ENCODE measurements around the gene SLC25A5.
A peak's percentile ranks its signal among the peaks of the same experiment; 100 is the strongest.

The SLC25A5 gene

GRCh38 chrX:119505945-119506344 is 37.7 kb downstream of the SLC25A5 start:
- DNase-seq (ENCODE audit: extremely low read depth, low read depth) = no peak
- H3K4me3 ChIP-seq (replicated peaks; ENCODE audit: low read depth, low read length) = no peak overlapping the region
- TF ChIP-seq, protein P1, sequence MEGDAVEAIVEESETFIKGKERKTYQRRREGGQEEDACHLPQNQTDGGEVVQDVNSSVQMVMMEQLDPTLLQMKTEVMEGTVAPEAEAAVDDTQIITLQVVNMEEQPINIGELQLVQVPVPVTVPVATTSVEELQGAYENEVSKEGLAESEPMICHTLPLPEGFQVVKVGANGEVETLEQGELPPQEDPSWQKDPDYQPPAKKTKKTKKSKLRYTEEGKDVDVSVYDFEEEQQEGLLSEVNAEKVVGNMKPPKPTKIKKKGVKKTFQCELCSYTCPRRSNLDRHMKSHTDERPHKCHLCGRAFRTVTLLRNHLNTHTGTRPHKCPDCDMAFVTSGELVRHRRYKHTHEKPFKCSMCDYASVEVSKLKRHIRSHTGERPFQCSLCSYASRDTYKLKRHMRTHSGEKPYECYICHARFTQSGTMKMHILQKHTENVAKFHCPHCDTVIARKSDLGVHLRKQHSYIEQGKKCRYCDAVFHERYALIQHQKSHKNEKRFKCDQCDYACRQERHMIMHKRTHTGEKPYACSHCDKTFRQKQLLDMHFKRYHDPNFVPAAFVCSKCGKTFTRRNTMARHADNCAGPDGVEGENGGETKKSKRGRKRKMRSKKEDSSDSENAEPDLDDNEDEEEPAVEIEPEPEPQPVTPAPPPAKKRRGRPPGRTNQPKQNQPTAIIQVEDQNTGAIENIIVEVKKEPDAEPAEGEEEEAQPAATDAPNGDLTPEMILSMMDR (IDR thresholded peaks at IDR 0.05; ENCODE audit: low read depth, low read length, missing control alignments) = no peak

GRCh38 chrX:119507206-119507605 is 39.0 kb downstream of the SLC25A5 start:
- no peak for DNase-seq (ENCODE audit: extremely low read depth, low read depth)
- TF ChIP-seq, protein P1 (IDR thresholded peaks at IDR 0.05; ENCODE audit: low read depth, low read length, missing control alignments) = no peak

DNA sequence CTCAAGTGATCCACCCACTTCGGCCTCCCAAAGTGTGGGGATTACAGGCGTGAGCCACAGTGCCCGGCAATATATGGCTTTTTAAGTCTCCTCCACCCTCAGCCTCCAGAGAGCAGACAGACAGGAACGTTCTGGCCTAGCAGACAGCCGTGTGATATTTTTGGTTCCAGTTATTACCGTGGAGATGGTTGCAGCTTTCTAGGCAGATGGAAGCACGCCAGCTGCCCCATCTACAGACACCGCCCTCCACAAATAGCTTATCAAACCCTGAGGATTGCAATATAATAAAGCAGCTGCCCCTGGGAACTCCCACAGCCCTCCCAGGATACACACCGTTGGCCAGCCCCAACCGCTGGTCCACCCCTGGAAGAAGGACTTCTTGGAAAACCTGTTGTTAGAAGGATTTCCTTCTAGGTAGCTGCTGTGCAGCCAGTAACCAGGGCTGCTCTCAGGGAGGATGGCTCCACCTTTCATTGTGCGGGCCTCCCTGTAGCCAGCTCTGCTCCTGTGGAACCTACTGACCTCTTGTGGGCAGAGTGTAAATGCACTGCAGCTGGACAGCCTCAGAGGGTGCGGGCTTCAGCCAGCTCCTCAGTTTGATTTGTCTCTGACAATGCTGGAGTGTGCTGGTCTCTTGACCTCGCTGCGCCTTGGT is 44.0 kb downstream of the SLC25A5 start:
- peak; percentile 21 for DNase-seq (ENCODE audit: extremely low read depth, low read depth)
- TF ChIP-seq, protein P1 (IDR thresholded peaks at IDR 0.05; ENCODE audit: low read depth, low read length, missing control alignments) = peak; percentile 55
- no peak overlapping the region for H3K4me3 ChIP-seq (replicated peaks; ENCODE audit: low read depth, low read length)

More at GRCh38 chrX:119507206-119507605, 39.0 kb downstream of the SLC25A5 start:
- H3K4me3 ChIP-seq (replicated peaks; ENCODE audit: low read depth, low read length) = no peak overlapping the region

DNA sequence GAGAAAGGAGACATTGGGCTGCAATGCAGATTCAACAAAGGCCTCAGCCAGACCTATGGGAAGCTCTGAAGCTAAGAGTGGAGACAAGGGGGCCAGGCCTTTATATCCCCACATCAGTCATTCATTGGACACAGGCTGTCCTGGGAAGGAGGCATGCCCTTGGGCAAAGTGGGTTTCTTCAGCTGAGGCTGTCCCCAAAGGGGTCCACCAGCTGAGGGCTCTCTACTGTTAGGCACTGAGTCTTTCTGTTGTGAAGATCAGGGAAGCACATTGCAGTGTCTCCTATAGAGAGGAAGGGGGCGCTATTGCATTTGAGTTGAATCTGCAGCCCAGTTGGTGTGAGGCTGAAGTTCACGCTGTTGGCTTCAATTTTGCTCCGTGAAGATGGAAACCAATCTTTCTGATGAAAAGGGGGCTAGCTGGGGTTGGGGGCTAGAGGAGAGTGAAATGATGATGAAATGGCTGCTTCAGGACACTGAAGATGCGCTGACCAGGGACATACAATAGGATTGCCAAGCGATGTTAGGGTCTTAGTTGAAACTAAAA is 48.0 kb downstream of the SLC25A5 start:
- TF ChIP-seq, protein P1 (IDR thresholded peaks at IDR 0.05; ENCODE audit: low read depth, low read length, missing control alignments) = peak; percentile 79
- no peak overlapping the region for H3K4me3 ChIP-seq (replicated peaks; ENCODE audit: low read depth, low read length)
- DNase-seq (ENCODE audit: extremely low read depth, low read depth) = peak; percentile 32

- no peak for DNase-seq (ENCODE audit: extremely low read depth, low read depth)
- H3K4me3 ChIP-seq (replicated peaks; ENCODE audit: low read depth, low read length) = no peak overlapping the region
- TF ChIP-seq, protein P1 (IDR thresholded peaks at IDR 0.05; ENCODE audit: low read depth, low read length, missing control alignments) = no peak
These were observed 50.1 kb downstream of the SLC25A5 start for GRCh38 chrX:119518371-119518770.
